HG03469 (cell line): ENCODE results near the gene KCNJ3.

ENCODE experiments used
- ATAC-seq: cut with Tn5 transposase; IDR thresholded peaks from one replicate; pipeline ENCODE4 v1.9.1; 2021; ENCODE audit warnings: mild to moderate bottlenecking, moderate library complexity, moderate number of reproducible peaks; ENCODE audit not compliant: unreplicated experiment

Gene KCNJ3, protein sequence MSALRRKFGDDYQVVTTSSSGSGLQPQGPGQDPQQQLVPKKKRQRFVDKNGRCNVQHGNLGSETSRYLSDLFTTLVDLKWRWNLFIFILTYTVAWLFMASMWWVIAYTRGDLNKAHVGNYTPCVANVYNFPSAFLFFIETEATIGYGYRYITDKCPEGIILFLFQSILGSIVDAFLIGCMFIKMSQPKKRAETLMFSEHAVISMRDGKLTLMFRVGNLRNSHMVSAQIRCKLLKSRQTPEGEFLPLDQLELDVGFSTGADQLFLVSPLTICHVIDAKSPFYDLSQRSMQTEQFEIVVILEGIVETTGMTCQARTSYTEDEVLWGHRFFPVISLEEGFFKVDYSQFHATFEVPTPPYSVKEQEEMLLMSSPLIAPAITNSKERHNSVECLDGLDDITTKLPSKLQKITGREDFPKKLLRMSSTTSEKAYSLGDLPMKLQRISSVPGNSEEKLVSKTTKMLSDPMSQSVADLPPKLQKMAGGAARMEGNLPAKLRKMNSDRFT

DNA sequence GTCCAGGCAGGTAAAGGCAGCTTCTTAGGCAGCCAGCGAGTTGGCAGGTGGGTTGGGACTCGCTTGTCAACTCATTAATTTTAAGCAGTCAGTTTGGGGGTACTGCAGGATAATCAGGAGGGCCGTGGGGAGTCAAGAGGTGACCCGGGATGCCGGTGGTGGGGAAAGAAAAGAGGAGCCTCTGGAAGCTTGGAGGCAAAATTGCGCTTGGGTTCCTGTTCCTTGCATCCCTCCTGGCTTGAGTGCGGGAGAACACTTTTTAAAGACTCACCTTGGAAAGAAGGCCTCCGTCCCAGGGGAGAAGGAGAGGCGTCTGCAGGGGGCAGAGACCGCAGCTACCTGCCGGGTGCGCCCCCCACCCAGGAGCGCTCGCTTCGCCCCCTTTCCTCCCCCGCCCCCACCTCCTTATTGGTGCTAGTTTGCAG is at the start of gene KCNJ3:
TSS of gene KCNJ3 (plus strand) at position 400 of the 425 bp plus-strand sequence. CDS start 81 bp downstream, outside the sequence.
- no peak for ATAC-seq

DNA sequence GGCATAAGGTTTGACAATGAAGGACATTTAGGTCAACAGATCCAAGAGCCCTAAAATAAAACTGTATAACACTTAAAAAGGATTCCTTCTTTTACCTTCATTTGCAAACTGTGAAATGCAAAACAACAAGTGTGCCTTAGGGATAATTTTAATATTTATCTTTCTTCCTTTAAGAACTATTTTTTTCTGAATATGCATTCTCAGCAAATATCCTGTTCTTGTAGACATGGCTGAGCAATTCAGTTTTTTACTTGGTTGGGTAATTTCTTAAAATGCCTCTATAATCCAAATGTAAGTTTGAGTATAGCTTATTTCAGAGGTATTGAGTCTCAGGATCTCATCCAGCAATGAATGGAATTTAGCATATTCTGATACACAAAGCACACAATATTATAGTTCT is 43.0 kb upstream of the KCNJ3 start:
- ATAC-seq = no peak

DNA sequence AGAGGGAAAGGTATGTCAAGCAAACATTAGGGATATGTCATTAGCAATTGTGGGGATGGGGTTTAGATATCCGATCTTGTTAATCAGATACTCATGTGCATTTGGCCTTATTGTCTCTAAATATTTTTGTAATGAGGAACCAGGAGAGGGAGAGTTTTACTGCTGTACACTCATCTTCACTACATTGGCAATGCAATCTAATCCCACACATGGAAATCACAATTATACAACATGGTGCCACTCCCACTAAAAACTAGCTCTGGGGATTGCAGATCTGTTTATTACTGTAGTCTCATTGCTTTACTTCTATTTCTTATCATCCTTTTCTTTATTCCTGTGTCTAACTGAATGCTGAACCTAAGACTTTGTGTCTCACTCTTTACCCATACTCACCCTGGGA is 39.6 kb upstream of the KCNJ3 start:
- ATAC-seq = no peak

DNA sequence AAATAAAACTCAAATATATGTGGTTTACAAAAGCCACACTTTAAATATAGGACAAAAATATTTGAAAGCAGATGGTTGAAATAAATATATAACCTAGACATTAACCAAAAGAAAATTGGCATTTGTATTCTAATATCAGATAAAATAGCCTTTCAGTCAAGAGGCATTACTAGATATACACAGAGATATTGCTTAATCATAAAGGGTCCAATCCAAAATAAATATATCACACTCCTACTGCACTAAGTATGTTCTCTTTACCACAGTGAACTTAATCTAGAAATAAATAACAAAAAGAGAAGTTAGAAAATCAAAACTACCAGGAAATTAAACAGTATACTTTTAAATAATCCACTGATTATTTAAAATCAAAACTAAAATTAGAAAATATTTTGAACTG is 34.2 kb upstream of the KCNJ3 start:
- ATAC-seq = no peak

DNA sequence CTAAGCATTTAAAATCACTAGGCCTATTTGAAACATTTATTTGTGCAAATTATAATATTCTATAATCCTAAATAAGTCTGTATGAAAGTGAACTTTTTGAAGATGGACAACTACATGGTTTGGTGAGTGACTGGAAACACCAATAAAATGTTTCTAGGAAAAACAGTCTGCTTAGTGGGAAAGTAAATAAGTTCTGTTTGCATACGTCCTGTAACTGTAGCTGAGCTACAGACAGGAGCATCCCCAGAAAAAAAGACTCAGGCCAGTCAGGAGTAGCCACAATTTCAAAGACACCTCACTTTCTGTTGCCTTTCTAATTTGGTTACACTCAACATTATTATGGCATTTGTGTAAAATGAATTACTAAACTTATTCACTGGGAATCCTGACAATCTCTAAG is 28.4 kb upstream of the KCNJ3 start:
- ATAC-seq = no peak

DNA sequence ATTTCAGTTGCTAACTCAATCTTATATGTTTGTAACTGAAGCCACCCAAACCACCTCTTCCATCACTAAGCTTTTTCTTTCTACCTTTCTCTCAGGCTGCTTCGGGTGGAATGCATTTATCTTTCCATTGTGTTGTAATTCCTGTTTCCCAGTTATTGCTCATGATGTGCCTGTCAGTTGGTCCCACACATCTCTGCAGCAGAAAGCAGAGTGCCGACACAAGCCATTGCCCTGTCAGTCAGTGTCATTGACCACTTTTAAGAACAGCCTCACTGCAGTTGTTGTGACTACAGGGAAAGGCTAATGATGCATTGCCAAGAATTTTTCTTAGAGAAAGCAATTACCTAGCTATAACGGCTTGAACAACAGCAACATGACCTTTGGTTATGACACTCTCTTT is 24.8 kb upstream of the KCNJ3 start:
- no peak for ATAC-seq

DNA sequence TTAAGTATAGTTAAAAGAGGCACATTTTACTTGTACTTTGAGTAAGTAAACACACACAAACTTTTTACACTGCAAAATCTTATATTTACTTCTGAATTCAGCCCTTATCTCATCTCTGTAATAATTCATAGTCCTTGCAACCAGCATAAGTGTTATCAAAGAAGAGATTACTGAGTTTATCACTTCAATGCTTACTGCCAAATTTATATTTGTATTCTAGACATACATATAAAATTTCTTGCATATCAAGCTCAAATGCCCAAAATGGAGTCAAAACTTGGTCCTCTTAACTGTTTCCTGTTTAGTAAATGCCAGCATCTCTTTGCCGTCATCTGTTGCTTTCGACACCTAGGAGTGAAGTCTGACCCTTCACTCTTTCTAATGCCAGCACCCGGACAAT is 21.1 kb upstream of the KCNJ3 start:
- ATAC-seq = no peak

DNA sequence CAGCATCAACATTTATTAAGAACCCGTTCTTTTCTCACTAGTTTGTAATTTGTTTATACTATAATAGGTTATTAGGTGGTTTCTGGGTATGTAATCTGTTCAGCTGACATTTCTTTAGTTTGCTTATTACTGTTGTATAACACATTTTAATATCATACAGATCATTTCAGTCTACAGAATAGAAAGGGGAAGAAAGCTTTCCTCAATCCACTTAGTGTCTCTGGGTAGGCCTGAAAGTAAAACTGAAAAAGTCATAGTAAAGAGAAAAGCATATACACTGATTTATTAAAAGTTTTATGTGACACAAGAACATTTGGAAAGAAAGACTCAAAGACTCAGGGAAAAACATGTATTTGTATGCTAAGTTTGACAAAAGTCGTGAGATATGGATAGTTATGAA is 16.8 kb upstream of the KCNJ3 start:
- ATAC-seq = no peak

DNA sequence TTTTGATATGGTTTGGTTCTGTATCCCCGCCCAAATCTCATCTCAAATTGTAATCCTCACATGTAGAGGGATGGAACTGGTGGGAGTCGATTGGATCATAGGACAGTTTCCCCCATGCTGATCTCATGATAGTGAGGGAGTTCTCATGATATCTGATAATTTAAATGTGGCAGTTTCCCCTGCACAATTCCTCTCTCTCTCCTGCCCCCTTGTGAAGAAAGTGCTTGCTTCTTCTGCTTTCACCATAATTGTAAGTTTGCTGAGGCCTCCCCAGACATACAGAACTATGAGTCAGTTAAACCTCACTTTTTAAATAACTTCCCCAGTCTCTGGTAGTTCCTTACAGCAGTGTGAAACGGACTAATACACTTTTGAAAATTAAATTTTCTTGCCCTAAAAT is 12.3 kb upstream of the KCNJ3 start:
- no peak for ATAC-seq

DNA sequence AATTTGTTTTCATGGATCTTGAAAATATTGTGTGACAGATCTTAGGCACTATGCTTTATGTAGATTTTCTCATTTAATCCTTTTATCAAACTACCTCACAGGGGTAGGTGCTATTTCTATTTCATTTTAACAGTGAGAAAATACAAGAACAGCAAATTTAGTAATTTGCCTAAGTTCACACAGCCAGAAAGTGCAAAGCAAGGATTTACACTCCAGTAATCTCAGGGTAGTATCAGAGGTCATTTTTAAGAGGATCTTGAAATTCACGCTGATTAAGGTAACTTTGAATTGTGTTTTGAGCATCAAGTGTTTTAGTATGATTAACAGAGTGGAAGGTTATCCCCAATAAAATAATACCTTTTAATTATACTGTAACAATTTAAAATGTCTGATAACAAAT is 10.1 kb upstream of the KCNJ3 start:
- ATAC-seq = no peak

DNA sequence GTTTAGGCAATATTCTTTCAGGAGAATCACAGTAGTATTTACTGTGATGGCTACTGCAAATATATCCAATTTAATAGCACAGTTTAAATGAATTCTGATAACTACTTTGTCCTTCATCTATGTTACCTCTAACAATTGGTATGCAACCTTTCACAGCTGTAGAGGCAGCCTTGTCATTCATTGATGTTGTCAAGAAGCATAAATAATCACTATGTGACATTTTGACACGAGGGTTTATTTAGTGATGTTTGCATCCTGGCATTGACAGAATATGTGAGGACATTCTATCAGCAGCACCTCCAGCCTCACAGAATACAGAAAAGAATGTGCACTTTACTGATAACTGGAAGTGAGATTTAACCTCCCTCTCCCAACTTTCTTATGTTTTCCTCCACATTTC is 9.3 kb upstream of the KCNJ3 start:
- no peak for ATAC-seq

DNA sequence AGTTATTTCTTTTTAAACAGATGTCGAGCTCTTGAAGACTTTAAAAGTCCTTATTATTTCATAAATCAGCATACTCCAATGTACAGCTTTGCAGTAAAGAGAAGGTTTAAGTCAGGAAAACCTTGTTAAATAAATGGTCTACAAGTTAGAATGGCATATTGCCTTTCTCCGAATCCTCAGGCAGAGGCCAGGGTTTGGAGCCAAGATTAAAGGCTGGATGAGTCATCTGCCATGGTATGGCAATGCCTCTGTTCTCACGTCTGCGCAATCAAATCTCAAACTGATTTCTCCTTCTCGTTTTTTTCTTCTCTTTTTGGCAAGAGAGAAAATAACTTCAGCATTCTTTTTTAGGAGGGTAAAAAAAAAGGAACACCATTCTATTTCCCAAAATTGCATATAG is 5.6 kb upstream of the KCNJ3 start:
- no peak for ATAC-seq

DNA sequence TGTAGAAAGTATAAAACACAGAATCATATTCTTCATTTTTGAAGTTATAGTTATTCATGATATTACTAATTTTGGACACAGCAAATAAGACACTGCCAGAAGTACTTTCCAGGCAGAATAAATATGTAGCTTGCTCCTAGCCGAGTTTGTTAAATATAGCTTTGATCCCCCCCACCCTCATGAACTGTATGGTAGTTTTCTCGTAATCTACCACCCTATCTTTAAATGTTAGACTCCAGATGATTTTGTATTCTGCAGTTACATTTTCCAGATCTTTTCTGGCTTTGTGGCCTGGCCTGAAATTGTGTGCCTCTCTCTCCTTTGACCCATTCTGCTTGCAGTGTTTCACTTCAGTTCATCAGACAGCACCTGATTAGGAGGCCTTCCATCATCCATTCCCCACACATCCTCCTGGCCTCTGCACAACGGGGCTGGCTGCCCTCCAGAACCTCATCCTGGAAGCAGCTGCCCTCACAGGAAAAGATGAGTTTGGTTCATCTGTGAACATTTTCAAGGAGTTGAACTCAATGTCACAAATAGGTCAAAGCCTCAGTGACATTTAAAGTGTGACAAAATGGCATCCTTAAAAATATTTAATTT is 4.7 kb upstream of the KCNJ3 start:
- ATAC-seq = no peak

DNA sequence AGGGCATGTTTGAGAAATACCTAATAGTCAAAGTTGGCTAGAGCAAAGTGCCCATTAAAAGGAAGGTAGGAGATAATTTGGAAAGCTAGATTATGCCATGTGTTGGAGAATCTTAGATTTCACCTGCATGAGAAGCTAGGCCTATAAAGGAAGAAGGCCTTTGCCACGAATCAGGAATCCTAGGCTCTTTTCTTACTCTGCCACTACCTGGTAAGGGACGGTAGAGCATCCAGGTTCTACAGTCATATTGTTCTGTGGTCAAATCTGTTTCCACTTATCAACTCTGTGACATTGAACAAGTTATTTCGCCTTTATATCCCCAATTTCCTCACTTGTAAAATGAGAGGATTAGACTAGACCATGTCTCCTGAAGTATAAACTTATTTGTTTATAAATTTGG is 3.6 kb upstream of the KCNJ3 start:
- ATAC-seq = no peak

DNA sequence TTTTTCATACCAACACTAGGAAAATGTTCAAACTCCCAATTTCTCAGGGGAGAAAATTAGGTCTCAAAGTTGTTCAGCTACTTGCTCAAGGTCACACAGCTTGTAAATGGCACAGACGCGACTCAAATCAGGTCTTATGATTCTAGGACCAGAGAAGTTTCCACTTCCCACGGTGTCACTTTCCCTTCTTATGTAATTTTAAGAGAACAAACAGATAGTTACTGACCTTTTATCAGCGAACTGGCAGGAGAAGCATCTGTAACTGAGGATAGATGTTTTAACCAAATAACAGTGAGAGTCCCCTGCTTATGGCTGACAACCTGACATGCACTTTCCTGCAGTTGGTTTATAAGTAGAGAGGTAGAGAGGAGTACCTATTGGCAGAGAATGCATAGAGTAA is 2.1 kb upstream of the KCNJ3 start:
- ATAC-seq = no peak

DNA sequence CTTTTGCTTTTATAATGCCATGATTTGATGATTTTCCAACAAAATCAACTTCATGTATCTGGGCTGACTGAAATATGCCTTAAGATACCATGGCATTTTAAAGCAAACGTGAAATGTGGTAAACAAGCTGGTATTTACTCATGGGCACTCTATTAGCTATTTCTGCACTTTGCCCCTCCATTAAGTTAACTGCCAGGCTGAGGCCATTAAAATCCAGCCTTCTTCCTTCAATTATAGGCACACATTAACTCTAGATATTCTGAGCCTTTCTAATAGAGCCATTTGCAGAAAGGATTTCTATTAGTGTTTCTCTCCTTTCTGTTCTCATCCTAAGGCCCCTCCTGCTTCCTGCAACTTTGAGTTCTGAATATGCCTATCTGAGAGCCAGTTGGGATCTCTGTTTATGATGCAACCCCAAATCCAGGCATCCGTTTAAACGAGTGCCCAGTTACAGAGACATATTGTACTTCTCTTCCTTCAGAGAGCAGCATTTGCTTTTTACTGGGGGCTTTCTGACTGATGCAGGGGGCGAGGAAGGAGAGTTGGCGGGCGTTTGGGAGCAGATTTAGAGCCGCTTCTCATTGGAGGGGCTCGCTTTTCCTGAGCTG is 1.6 kb upstream of the KCNJ3 start:
- ATAC-seq = no peak

DNA sequence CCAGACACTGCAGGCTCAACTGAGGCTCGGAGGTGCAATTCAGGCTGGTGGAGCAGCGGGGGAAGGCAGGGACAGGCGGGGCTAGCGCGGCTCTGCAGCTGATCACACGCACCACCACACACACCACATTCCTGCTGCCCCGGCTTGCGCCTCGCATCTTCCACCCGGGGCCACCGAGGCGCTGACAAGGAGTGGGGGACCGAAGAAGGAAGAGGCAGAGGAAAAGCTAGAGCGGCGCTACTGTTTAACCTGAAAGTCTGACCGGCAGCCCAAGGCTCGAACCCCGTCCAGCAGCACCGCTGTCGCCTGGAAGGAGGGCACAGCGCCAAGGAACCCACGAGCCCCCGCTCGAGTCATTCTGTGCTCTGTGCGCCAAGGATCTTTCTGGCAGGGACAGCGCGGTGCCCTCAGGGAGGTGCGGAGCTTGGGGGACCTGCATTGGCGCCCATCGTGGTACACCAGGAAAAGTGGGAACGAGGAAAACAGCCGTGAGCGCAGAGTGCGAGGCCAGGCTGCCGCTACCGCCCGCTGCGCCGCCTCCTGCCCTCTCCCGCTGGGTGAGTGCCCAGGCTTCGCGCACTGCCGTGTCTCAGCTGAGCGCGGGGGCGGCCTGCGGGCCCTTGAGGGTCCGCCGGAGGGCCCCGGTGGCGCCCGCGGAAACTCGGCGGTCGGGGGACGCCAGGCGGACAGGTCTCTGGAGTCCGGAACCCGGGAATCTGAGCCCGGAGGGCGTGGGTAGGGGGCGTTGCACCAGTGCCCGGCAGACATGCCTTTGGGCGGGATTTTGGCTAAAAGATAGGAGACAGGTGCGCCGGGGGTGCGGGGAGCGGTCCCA is 860 bp upstream of the KCNJ3 start:
- ATAC-seq = no peak

DNA sequence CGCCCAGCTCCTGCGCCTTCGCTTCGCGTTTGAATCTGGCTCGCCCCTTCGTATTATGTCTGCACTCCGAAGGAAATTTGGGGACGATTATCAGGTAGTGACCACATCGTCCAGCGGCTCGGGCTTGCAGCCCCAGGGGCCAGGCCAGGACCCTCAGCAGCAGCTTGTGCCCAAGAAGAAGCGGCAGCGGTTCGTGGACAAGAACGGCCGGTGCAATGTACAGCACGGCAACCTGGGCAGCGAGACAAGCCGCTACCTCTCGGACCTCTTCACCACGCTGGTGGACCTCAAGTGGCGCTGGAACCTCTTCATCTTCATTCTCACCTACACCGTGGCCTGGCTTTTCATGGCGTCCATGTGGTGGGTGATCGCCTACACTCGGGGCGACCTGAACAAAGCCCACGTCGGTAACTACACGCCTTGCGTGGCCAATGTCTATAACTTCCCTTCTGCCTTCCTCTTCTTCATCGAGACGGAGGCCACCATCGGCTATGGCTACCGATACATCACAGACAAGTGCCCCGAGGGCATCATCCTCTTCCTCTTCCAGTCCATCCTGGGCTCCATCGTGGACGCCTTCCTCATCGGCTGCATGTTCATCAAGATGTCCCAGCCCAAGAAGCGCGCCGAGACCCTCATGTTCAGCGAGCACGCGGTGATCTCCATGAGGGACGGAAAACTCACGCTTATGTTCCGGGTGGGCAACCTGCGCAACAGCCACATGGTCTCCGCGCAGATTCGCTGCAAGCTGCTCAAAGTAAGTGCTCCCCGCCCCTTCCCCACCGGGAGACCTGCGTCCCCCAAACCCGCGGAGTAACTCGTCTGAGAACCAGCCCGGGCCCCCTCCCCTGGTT is 453 bp downstream of the KCNJ3 start:
- ATAC-seq = no peak

DNA sequence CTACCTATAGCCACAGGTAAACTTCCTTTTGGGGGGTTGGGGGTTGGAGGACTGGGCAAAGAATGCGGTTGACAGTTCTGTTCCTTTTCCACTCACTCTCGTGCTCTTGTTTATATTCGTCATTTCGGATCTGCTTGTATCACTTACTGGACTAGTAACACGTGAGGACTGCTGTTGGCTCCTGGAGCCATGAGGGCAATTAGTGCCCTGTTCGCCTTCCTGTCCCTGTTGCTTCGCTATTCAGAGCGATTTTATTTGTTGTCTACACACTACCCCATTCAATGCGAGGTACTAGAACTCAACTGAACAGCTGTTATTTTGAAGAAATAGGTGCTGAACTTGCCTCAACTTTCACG is 1.1 kb downstream of the KCNJ3 start:
- no peak for ATAC-seq

DNA sequence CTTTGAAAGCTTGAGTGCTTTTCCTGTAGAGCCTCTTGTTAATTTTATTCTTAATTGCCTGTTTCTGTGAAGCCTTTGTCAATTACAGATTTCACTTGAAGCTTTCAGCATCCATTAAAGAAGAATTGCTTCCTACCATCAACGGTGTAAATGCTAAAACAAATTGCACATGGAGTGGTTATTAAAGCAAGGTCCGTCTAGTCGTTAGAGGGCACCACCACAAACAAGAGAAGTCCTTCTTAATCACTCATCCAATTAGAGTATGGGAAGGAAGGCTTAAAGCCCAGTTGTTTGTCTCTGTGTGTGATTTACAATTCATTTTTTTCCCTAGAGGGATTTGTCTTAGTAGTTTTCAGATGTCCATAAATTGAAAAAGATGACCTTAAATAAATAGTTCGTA is 1.6 kb downstream of the KCNJ3 start:
- ATAC-seq = no peak
